CD4-positive, CD25-positive, alpha-beta regulatory T cell (primary cell): Measurements from ENCODE around the gene ACKR1. TPM values are rescaled to one million over a fixed set of nuclear protein-coding genes. Genes with fewer than 3 reads are reported as not detected.

ENCODE experiments used
- ATAC-seq, 2 donors: fragments of 150-1000 bp; cut with Tn5 transposase; one replicate each; pipeline ENCODE4 v1.10.0; 2021; ENCODE audit warnings: low read depth in 2 of 2, moderate number of reproducible peaks in 2 of 2, moderate library complexity in 1 of 2
- DNase-seq, 3 donors: peaks; one replicate each; pipeline versions ENCODE4 v3.0.0 to v3.0.0-alpha.2; 2012 to 2022; ENCODE audit warnings: mixed read lengths in 1 of 3
- H3K27ac ChIP-seq: one replicate; pipeline ENCODE4 v1.7.0; 2013; ENCODE audit warnings: mild to moderate bottlenecking, low read length; ENCODE audit not compliant: insufficient read depth, poor library complexity, severe bottlenecking
- H3K27me3 ChIP-seq: one replicate; pipeline ENCODE4 v1.7.0; 2013; ENCODE audit warnings: low read length; ENCODE audit not compliant: control insufficient read depth, insufficient read depth
- H3K36me3 ChIP-seq: one replicate; pipeline ENCODE4 v1.7.0; 2013; ENCODE audit warnings: mild to moderate bottlenecking, low read length, moderate library complexity; ENCODE audit not compliant: control insufficient read depth, insufficient read depth
- H3K4me1 ChIP-seq: 2 replicates; pipeline ENCODE4 v1.7.0; 2013; ENCODE audit warnings: mild to moderate bottlenecking, low read length; ENCODE audit not compliant: insufficient read depth, control insufficient read depth, poor library complexity, severe bottlenecking
- H3K4me3 ChIP-seq: one replicate; pipeline ENCODE4 v1.7.0; 2013; ENCODE audit warnings: low read depth, mild to moderate bottlenecking, low read length, moderate library complexity
- H3K9me3 ChIP-seq, 2 experiments: 1 replicate in 1 of 2; 2 replicates in 1 of 2; pipeline ENCODE4 v1.7.0; 2013; ENCODE audit warnings: low read length in 2 of 2, mild to moderate bottlenecking in 1 of 2, moderate library complexity in 1 of 2; ENCODE audit not compliant: control insufficient read depth in 2 of 2
- H3K27ac Mint-ChIP-seq, 3 donors: one replicate each; pipeline ENCODE4 v1.8.0; 2020 to 2022; ENCODE audit warnings: mild to moderate bottlenecking in 3 of 3, mixed read lengths in 3 of 3, moderate library complexity in 2 of 3
- H3K27me3 Mint-ChIP-seq: one replicate; pipeline ENCODE4 v1.8.0; 2022; ENCODE audit warnings: mild to moderate bottlenecking, mixed read lengths
- H3K36me3 Mint-ChIP-seq: one replicate; pipeline ENCODE4 v1.8.0; 2020; ENCODE audit warnings: mixed read lengths
- H3K4me1 Mint-ChIP-seq, 4 donors: one replicate each; pipeline ENCODE4 v1.8.0; 2020 to 2022; ENCODE audit warnings: mixed read lengths in 4 of 4, mild to moderate bottlenecking in 1 of 4
- H3K4me3 Mint-ChIP-seq, 4 donors: one replicate each; pipeline ENCODE4 v1.8.0; 2020 to 2022; ENCODE audit warnings: mild to moderate bottlenecking in 4 of 4, mixed read lengths in 4 of 4, moderate library complexity in 3 of 4
- H3K9me3 Mint-ChIP-seq, 7 donors: one replicate each; pipeline ENCODE4 v1.8.0; 2020 to 2022; ENCODE audit warnings: mixed read lengths in 7 of 7, mild to moderate bottlenecking in 3 of 7, moderate library complexity in 2 of 7
- polyA plus RNA-seq, 4 donors: library from polyadenylated mRNA; unstranded; fragments of 300-500 nt; fragmentation: Illumina TruSeq; gene quantifications; one replicate each; pipeline ENCODE4 v1.2.3, GENCODE V29; 2021
- total RNA-seq: library from RNA; stranded (reverse); gene quantifications from one replicate; pipeline ENCODE4 v1.2.3, GENCODE V29; 2022

Gene ACKR1
- total and polyA plus RNA-seq, 5 donors from 2014 or later, result not detected

DNA sequence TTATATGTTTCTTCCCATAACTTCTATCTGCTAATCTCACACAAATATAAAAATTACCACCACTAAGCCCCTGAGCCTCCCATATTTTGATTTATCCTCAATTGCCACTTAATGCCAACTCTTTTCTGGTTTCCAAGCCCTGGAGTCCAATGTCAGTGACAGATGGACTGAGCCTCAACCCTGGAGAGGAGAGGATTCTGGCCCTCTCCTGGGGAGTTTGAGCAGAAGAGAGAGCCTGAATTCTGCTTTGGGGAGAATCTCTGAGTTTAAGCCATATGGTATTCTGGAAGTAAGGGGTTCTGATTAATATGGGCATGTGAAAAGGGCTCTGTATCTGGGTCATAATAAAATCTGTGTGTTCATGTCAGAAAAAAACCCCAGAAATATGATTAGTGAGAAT lies 24.8 kb upstream of the ACKR1 start:
- DNase-seq, result no peak
- no peaks in the 10 kb centered on the region for H3K36me3 Mint-ChIP-seq
- H3K4me3 Mint-ChIP-seq, result no peak overlapping the region
- Histone ChIP-seq H3K4me1 (no peaks in the 10 kb centered on the region), H3K4me3 (no peak overlapping the region), H3K9me3 (no peaks in the 10 kb centered on the region), H3K36me3 (no peaks in the 10 kb centered on the region), H3K27ac (no peak overlapping the region), H3K27me3 (peaks cover 18% of the 10 kb centered on the region)
- H3K27ac Mint-ChIP-seq, result peak overlapping the region in 1 of 3 donors; percentile 16
- H3K9me3 Mint-ChIP-seq, result no peaks in the 10 kb centered on the region
- no peak for ATAC-seq
- H3K27me3 Mint-ChIP-seq, result peaks cover 40% of the 10 kb centered on the region
- H3K4me1 Mint-ChIP-seq, result no peaks in the 10 kb centered on the region

DNA sequence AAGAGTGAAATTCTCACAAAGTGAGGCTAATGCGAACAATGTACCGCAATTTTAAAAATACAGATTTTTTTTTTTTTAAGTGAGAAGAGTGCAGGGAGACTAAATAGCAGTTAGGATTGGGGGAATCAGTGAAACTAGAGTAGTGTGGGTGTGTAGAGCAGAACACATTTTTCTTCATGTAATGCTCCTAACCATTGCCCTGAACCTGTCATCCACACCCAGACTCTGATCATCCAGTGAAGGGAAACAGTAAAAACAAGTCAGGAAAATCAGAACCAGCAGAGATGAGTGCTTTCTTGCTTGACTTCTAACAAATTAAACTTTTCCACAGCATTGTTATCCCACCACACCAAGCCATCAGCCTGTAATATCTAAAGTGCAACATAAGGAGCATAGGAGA lies 24.2 kb upstream of the ACKR1 start:
- H3K9me3 Mint-ChIP-seq, result no peaks in the 10 kb centered on the region
- H3K4me3 ChIP-seq, result no peak overlapping the region
- H3K4me1 Mint-ChIP-seq, result no peaks in the 10 kb centered on the region
- H3K36me3 ChIP-seq, result no peaks in the 10 kb centered on the region
- H3K27ac ChIP-seq, result no peak overlapping the region
- H3K27me3 Mint-ChIP-seq, result peaks cover 40% of the 10 kb centered on the region
- H3K4me1 ChIP-seq, result no peaks in the 10 kb centered on the region
- H3K36me3 Mint-ChIP-seq, result no peaks in the 10 kb centered on the region
- H3K27ac Mint-ChIP-seq, result no peak overlapping the region
- ATAC-seq (no peak), DNase-seq (no peak)
- H3K9me3 ChIP-seq, result no peaks in the 10 kb centered on the region
- peaks cover 13% of the 10 kb centered on the region for H3K27me3 ChIP-seq
- no peak overlapping the region for H3K4me3 Mint-ChIP-seq

DNA sequence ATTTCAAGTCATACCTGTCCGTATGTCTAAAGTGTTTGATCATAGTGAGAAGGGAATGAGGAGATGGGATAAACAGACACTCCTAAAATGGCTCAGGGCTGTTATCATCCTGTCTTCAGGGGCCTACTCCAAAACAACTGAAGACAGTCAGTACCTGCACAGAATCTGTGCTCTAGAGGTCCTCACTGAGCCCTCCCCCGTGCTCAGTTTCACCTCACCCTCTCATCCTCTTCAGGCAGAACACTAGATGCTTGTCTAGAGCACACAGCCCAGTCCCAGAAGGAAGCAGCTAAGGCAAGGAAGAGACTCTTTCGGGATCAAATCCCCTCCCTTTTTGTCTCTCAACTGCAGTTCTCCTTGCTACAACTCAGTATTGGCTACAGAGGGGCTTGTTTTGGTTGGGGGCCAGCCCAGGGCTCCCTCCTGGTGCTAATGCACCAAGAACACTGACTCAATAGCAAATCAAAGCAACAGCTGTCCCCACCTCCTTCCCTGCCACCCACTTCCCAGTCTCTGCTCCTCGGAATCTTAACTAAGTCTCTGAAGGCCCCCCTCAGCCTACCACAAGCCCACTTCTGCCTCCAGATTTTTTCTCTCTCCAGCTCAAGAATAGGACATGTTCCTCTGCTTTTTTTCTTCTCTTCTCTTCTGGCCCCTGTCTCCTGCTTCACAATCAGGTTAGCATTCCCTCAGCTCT lies 23.2 kb upstream of the ACKR1 start:
- H3K27ac ChIP-seq, result no peak overlapping the region
- H3K36me3 ChIP-seq, result no peaks in the 10 kb centered on the region
- no peak for DNase-seq
- Mint-ChIP-seq H3K4me3 (no peak overlapping the region), H3K4me1 (peaks cover 0 to 4% (median 0%) of the 10 kb centered on the region in 4 donors), H3K27ac (no peak overlapping the region), H3K9me3 (peaks cover 0 to 1% (median 0%) of the 10 kb centered on the region in 7 donors), H3K36me3 (no peaks in the 10 kb centered on the region), H3K27me3 (peaks cover 40% of the 10 kb centered on the region)
- H3K4me3 ChIP-seq, result no peak overlapping the region
- no peaks in the 10 kb centered on the region for H3K9me3 ChIP-seq
- H3K4me1 ChIP-seq, result no peaks in the 10 kb centered on the region
- no peak for ATAC-seq
- peaks cover 13% of the 10 kb centered on the region for H3K27me3 ChIP-seq

DNA sequence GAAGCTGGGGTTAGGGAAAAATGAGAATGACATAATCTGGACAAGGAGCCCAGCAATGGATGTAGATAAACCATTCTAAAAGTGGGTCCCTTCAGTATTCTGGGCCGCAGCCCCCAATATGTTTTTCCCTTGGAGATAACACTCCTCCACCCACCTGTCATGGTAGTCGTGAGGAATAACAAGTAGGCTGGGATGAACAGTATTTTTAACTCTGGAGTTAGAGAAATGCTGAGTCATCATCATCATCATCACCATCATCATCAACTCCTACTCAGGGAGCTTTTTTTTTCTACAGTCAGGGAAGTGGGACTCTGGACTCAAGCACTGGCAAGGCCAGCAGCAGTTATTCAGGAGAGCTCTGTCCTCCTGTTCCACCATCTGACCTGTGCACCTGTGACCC lies 20.5 kb upstream of the ACKR1 start:
- peaks cover 58% of the 10 kb centered on the region for H3K27me3 Mint-ChIP-seq

DNA sequence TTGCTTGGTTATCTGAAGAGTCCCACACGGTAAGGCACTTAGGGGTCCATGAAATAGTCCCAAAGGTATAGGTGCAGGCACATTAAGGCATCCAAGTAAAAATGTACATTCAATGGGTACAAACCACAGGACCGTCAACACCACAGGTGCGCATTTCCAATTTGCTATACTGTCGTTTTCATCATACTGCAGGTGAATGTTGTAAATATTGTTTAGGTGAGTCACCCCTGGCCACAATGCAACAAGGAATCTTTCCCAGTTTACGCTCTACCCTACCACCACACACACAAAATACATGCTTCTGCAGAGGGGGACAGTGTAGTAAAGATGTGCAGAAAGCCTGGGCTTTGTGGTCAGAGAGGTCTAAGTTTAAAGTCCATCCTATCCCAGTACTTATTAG lies 19.6 kb upstream of the ACKR1 start:
- Mint-ChIP-seq H3K36me3 (no peaks in the 10 kb centered on the region), H3K27ac (no peak overlapping the region), H3K4me3 (no peak overlapping the region), H3K9me3 (peaks cover 0 to 1% (median 0%) of the 10 kb centered on the region in 7 donors), H3K27me3 (peaks cover 58% of the 10 kb centered on the region), H3K4me1 (peaks cover 2 to 7% (median 4%) of the 10 kb centered on the region in 4 donors)
- Histone ChIP-seq H3K4me3 (no peak overlapping the region), H3K9me3 (no peaks in the 10 kb centered on the region), H3K27me3 (peaks cover 13% of the 10 kb centered on the region), H3K4me1 (no peaks in the 10 kb centered on the region), H3K27ac (no peak overlapping the region), H3K36me3 (no peaks in the 10 kb centered on the region)
- DNase-seq (no peak), ATAC-seq (no peak)

More for the DNA sequence above, 20.5 kb upstream of the ACKR1 start:
- Mint-ChIP-seq H3K4me3 (no peak overlapping the region), H3K36me3 (no peaks in the 10 kb centered on the region), H3K4me1 (peaks cover 2 to 7% (median 4%) of the 10 kb centered on the region in 4 donors), H3K27ac (no peak overlapping the region), H3K9me3 (peaks cover 0 to 1% (median 0%) of the 10 kb centered on the region in 7 donors)
- peaks cover 13% of the 10 kb centered on the region for H3K27me3 ChIP-seq
- DNase-seq, result no peak
- ATAC-seq, result no peak
- H3K4me1 ChIP-seq, result no peaks in the 10 kb centered on the region
- H3K4me3 ChIP-seq, result no peak overlapping the region
- no peaks in the 10 kb centered on the region for H3K36me3 ChIP-seq
- H3K9me3 ChIP-seq, result no peaks in the 10 kb centered on the region
- H3K27ac ChIP-seq, result no peak overlapping the region

DNA sequence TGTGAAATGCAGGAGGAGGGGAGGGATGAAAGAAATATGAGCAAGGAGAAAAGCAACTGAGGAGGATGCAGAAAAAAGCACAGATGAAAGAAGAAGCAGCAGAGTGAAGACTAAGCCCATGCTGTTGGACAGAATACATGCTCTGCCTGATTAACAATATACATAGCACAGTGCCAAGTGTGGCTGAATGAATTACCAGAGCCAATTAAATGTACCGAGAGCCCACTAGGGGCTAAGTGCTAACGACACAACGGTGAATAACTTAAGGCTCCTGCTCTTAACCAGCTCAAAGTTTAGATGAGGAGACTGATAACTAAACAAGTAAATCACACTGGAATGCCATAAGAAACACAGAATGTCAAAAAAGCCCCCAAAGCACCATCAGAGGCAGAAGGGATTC lies 17.6 kb upstream of the ACKR1 start:
- Histone ChIP-seq H3K9me3 (no peaks in the 10 kb centered on the region), H3K27ac (no peak overlapping the region), H3K36me3 (no peaks in the 10 kb centered on the region), H3K4me3 (no peak overlapping the region), H3K4me1 (no peaks in the 10 kb centered on the region), H3K27me3 (peaks cover 10% of the 10 kb centered on the region)
- peaks cover 47% of the 10 kb centered on the region for H3K27me3 Mint-ChIP-seq
- H3K4me3 Mint-ChIP-seq, result no peak overlapping the region
- H3K9me3 Mint-ChIP-seq, result peaks cover 0 to 1% (median 0%) of the 10 kb centered on the region in 7 donors
- H3K27ac Mint-ChIP-seq, result no peak overlapping the region
- no peaks in the 10 kb centered on the region for H3K36me3 Mint-ChIP-seq
- DNase-seq (no peak), ATAC-seq (no peak)
- peaks cover 2 to 7% (median 4%) of the 10 kb centered on the region in 4 donors for H3K4me1 Mint-ChIP-seq

DNA sequence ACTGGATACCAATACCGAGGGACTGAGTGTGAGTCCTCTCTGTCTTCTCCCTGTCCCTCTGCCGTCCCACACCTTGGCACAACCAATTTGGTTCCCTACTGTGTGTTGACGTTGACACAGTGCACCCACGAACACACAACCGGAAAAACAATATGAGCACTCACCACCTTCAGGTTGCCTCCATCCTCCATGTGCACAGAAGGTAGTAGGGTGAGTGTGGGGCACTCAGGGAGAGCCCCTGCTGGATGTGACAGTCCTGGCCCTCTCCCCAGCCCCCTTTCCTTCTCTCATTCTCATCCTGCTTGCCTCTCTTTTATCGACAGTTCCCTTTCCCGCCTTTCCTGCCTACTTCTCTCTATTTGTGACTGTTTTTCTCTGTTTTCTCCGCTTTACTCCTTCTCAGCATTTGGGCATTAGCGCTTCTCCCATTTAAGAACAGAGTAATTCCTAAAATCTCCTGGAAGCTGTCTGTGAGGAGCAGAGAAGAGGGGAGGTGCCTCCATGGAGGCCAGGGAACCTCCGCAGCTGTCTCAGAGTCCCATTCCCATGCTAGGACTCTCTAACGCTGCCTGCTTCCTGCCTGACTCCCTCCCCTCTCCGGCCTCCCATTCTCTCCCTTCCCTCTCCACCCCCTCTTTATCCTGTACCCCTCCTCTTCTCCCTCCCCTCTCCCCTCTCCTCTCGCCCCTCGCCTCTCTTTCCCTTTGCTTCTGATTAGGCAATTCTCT lies 16.9 kb upstream of the ACKR1 start:
- Histone ChIP-seq H3K9me3 (no peaks in the 10 kb centered on the region), H3K36me3 (no peaks in the 10 kb centered on the region), H3K4me3 (no peak overlapping the region), H3K27me3 (peaks cover 10% of the 10 kb centered on the region), H3K4me1 (no peaks in the 10 kb centered on the region), H3K27ac (no peak overlapping the region)
- H3K27ac Mint-ChIP-seq, result no peak overlapping the region
- H3K4me3 Mint-ChIP-seq, result no peak overlapping the region
- DNase-seq, result no peak
- peaks cover 2 to 7% (median 4%) of the 10 kb centered on the region in 4 donors for H3K4me1 Mint-ChIP-seq
- ATAC-seq, result no peak
- H3K9me3 Mint-ChIP-seq, result peaks cover 0 to 1% (median 0%) of the 10 kb centered on the region in 7 donors
- no peaks in the 10 kb centered on the region for H3K36me3 Mint-ChIP-seq
- peaks cover 52% of the 10 kb centered on the region for H3K27me3 Mint-ChIP-seq
